Transverse colon (tissue), 3 donors: ENCODE data around the gene XXYLT1.

Experiments
- CTCF ChIP-seq, 5 experiments: fragments of 200-600 bp in 3 of 5; fragments of 450-650 bp in 2 of 5; sonication (generic) in 3 of 5; IDR thresholded peaks; 1 replicate in 2 of 5; 2 replicates in 3 of 5; pipeline ENCODE4 v1.5.1; 2016 to 2017; ENCODE audit warnings: antibody characterized with exemption in 5 of 5, inconsistent platforms in 3 of 5, mild to moderate bottlenecking in 2 of 5, moderate library complexity in 1 of 5
- EP300 ChIP-seq: sonication (generic); formaldehyde crosslinking; IDR thresholded peaks from one replicate; pipeline ENCODE4 v1.6.1; 2017; ENCODE audit warnings: antibody characterized with exemption, low read depth
- POLR2A ChIP-seq: fragments of 450-650 bp; IDR thresholded peaks from one replicate; pipeline ENCODE4 v1.6.1; 2016; ENCODE audit warnings: antibody characterized with exemption, mild to moderate bottlenecking, moderate library complexity

GRCh38 chr3:195296662-195297061 is 25.7 kb upstream of the XXYLT1 start:
- no peak for TF ChIP-seq CTCF (IDR thresholded peaks at IDR 0.05)
- no peak for TF ChIP-seq EP300
- no peak for TF ChIP-seq POLR2A
